ENCODE results near the gene INTS15.

INTS15 gene

GRCh38 chr7:6612819-6613218 lies 23.0 kb downstream of the INTS15 start:
- peaks cover 10% of the 10 kb centered on the region for H3K4me1 ChIP-seq (ENCODE audit: insufficient read depth, insufficient read length)
- no peak overlapping the region for H3K4me3 ChIP-seq (ENCODE audit: insufficient read length, low read depth)
- DNase-seq (ENCODE audit: low read depth, low spot score) = no peak
- no peaks in the 10 kb centered on the region; the same call in 1 of the 2 replicates for H3K9me3 ChIP-seq (ENCODE audit: insufficient read depth, low read length)
- peaks cover 13% of the 10 kb centered on the region for H3K36me3 ChIP-seq (ENCODE audit: insufficient read depth, insufficient read length, low read length)
- peaks cover 16% of the 10 kb centered on the region for H3K27me3 ChIP-seq (ENCODE audit: insufficient read depth, insufficient read length)
- TF ChIP-seq YY1 (IDR thresholded peaks at IDR 0.05; ENCODE audit: insufficient read depth, insufficient read length) (no peak), ZNF274 (IDR thresholded peaks at IDR 0.05; ENCODE audit: low read depth, low read length) (no peak), SUZ12 (IDR thresholded peaks at IDR 0.05; ENCODE audit: extremely low read depth, insufficient read depth, insufficient read length) (no peak)
- no peak overlapping the region for H3K9ac ChIP-seq (ENCODE audit: insufficient read length, low read depth)

GRCh38 chr7:6613706-6614105 lies 23.9 kb downstream of the INTS15 start:
- Histone ChIP-seq H3K9ac (ENCODE audit: insufficient read length, low read depth) (peak overlapping the region; percentile 3), H3K27me3 (ENCODE audit: insufficient read depth, insufficient read length) (peaks cover 16% of the 10 kb centered on the region), H3K4me1 (ENCODE audit: insufficient read depth, insufficient read length) (peaks cover 7% of the 10 kb centered on the region), H3K4me3 (ENCODE audit: insufficient read length, low read depth) (no peak overlapping the region), H3K36me3 (ENCODE audit: insufficient read depth, insufficient read length, low read length) (peaks cover 6% of the 10 kb centered on the region), H3K9me3 (ENCODE audit: insufficient read depth, low read length) (no peaks in the 10 kb centered on the region; the same call in 1 of the 2 replicates)
- no peak for DNase-seq (ENCODE audit: low read depth, low spot score)
- no peak for TF ChIP-seq SUZ12 (IDR thresholded peaks at IDR 0.05; ENCODE audit: extremely low read depth, insufficient read depth, insufficient read length)
- no peak for TF ChIP-seq ZNF274 (IDR thresholded peaks at IDR 0.05; ENCODE audit: low read depth, low read length)
- TF ChIP-seq YY1 (IDR thresholded peaks at IDR 0.05; ENCODE audit: insufficient read depth, insufficient read length) = no peak

GRCh38 chr7:6614953-6615722 lies 25.3 kb downstream of the INTS15 start, which contains the start of gene ZNF853:
TSS of gene ZNF853 (plus strand) at chr7:6615610. CDS start at chr7:6616175, 565 bp downstream.
- no peak for DNase-seq (ENCODE audit: low read depth, low spot score)
- peaks cover 7% of the 10 kb centered on the region for H3K4me1 ChIP-seq (ENCODE audit: insufficient read depth, insufficient read length)
- peak within 1 kb of the TSS; percentile 67 for H3K4me3 ChIP-seq (ENCODE audit: insufficient read length, low read depth)
- no peak for TF ChIP-seq YY1 (IDR thresholded peaks at IDR 0.05; ENCODE audit: insufficient read depth, insufficient read length)
- H3K36me3 ChIP-seq (ENCODE audit: insufficient read depth, insufficient read length, low read length) = no peaks in the 10 kb centered on the region
- H3K9ac ChIP-seq (ENCODE audit: insufficient read length, low read depth) = peak within 1 kb of the TSS; percentile 90
- H3K9me3 ChIP-seq (ENCODE audit: insufficient read depth, low read length) = no peaks in the 10 kb centered on the region; the same call in 1 of the 2 replicates
- H3K27me3 ChIP-seq (ENCODE audit: insufficient read depth, insufficient read length) = peaks cover 16% of the 10 kb centered on the region

- Histone ChIP-seq H3K27me3 (ENCODE audit: insufficient read depth, insufficient read length) (peaks cover 16% of the 10 kb centered on the region), H3K4me1 (ENCODE audit: insufficient read depth, insufficient read length) (peaks cover 7% of the 10 kb centered on the region), H3K9me3 (ENCODE audit: insufficient read depth, low read length) (no peaks in the 10 kb centered on the region; the same call in 1 of the 2 replicates), H3K36me3 (ENCODE audit: insufficient read depth, insufficient read length, low read length) (no peaks in the 10 kb centered on the region), H3K9ac (ENCODE audit: insufficient read length, low read depth) (peak overlapping the region; percentile 70), H3K4me3 (ENCODE audit: insufficient read length, low read depth) (peak overlapping the region; percentile 65)
- TF ChIP-seq SUZ12 (IDR thresholded peaks at IDR 0.05; ENCODE audit: extremely low read depth, insufficient read depth, insufficient read length) (no peak), YY1 (IDR thresholded peaks at IDR 0.05; ENCODE audit: insufficient read depth, insufficient read length) (no peak), ZNF274 (IDR thresholded peaks at IDR 0.05; ENCODE audit: low read depth, low read length) (no peak)
- DNase-seq (ENCODE audit: low read depth, low spot score) = no peak
These were observed 26.1 kb downstream of the INTS15 start for GRCh38 chr7:6615723-6616555.

- peaks cover 7% of the 10 kb centered on the region for H3K4me1 ChIP-seq (ENCODE audit: insufficient read depth, insufficient read length)
- TF ChIP-seq YY1 (IDR thresholded peaks at IDR 0.05; ENCODE audit: insufficient read depth, insufficient read length) (no peak), SUZ12 (IDR thresholded peaks at IDR 0.05; ENCODE audit: extremely low read depth, insufficient read depth, insufficient read length) (no peak), ZNF274 (IDR thresholded peaks at IDR 0.05; ENCODE audit: low read depth, low read length) (no peak)
- H3K9ac ChIP-seq (ENCODE audit: insufficient read length, low read depth) = no peak overlapping the region
- no peaks in the 10 kb centered on the region for H3K9me3 ChIP-seq (ENCODE audit: insufficient read depth, low read length)
- DNase-seq (ENCODE audit: low read depth, low spot score) = no peak
- H3K36me3 ChIP-seq (ENCODE audit: insufficient read depth, insufficient read length, low read length) = peaks cover 9% of the 10 kb centered on the region
- peaks cover 16% of the 10 kb centered on the region for H3K27me3 ChIP-seq (ENCODE audit: insufficient read depth, insufficient read length)
- H3K4me3 ChIP-seq (ENCODE audit: insufficient read length, low read depth) = no peak overlapping the region
These were observed 27.2 kb downstream of the INTS15 start for GRCh38 chr7:6616854-6617643.

GRCh38 chr7:6618621-6619020 lies 28.8 kb downstream of the INTS15 start:
- peaks cover 11% of the 10 kb centered on the region for H3K27me3 ChIP-seq (ENCODE audit: insufficient read depth, insufficient read length)
- H3K36me3 ChIP-seq (ENCODE audit: insufficient read depth, insufficient read length, low read length) = peaks cover 24% of the 10 kb centered on the region
- no peak overlapping the region for H3K4me3 ChIP-seq (ENCODE audit: insufficient read length, low read depth)
- no peak overlapping the region for H3K9ac ChIP-seq (ENCODE audit: insufficient read length, low read depth)
- TF ChIP-seq YY1 (IDR thresholded peaks at IDR 0.05; ENCODE audit: insufficient read depth, insufficient read length) (no peak), ZNF274 (IDR thresholded peaks at IDR 0.05; ENCODE audit: low read depth, low read length) (no peak), SUZ12 (IDR thresholded peaks at IDR 0.05; ENCODE audit: extremely low read depth, insufficient read depth, insufficient read length) (no peak)
- H3K9me3 ChIP-seq (ENCODE audit: insufficient read depth, low read length) = no peaks in the 10 kb centered on the region
- peaks cover 3% of the 10 kb centered on the region for H3K4me1 ChIP-seq (ENCODE audit: insufficient read depth, insufficient read length)
- DNase-seq (ENCODE audit: low read depth, low spot score) = no peak

All from NT2/D1 (cell line).